GM12873 (cell line): ENCODE results near the gene MSLN.

Experiments used
- TF ChIP-seq, protein P1 (sequence below): IDR thresholded peaks from 2 replicates; pipeline ENCODE4 v1.5.1; 2012; ENCODE audit warnings: low read depth, mild to moderate bottlenecking, moderate library complexity, low read length, control low read depth; ENCODE audit not compliant: insufficient read depth; ENCODE audit errors: missing control alignments

Gene MSLN

GRCh38 chr16:801584-802363 is 41.2 kb downstream of the MSLN start:
- TF ChIP-seq, protein P1, sequence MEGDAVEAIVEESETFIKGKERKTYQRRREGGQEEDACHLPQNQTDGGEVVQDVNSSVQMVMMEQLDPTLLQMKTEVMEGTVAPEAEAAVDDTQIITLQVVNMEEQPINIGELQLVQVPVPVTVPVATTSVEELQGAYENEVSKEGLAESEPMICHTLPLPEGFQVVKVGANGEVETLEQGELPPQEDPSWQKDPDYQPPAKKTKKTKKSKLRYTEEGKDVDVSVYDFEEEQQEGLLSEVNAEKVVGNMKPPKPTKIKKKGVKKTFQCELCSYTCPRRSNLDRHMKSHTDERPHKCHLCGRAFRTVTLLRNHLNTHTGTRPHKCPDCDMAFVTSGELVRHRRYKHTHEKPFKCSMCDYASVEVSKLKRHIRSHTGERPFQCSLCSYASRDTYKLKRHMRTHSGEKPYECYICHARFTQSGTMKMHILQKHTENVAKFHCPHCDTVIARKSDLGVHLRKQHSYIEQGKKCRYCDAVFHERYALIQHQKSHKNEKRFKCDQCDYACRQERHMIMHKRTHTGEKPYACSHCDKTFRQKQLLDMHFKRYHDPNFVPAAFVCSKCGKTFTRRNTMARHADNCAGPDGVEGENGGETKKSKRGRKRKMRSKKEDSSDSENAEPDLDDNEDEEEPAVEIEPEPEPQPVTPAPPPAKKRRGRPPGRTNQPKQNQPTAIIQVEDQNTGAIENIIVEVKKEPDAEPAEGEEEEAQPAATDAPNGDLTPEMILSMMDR = no peak

- TF ChIP-seq, protein P1 = no peak
Observed at GRCh38 chr16:802461-802860, 41.9 kb downstream of the MSLN start.

- TF ChIP-seq, protein P1 = no peak
Observed at GRCh38 chr16:802914-803753, 42.6 kb downstream of the MSLN start.

DNA sequence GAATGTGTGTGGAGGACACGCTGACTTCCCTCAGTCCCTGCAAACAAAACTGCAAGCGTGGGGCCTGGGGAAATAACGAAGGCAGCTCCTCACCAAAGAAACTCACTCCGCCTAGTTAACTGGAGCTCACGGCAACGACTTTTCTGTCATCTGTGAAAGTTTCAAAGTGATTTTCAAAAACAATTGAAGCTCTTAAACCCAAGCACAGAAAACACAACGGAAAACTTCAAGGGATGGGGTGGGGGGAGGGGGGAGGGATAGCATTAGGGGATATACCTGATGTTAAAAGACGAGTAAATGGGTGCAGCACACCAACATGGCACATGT is 43.2 kb downstream of the MSLN start:
- TF ChIP-seq, protein P1 = no peak

GRCh38 chr16:804193-805048 is 43.9 kb downstream of the MSLN start:
- TF ChIP-seq, protein P1 = no peak

DNA sequence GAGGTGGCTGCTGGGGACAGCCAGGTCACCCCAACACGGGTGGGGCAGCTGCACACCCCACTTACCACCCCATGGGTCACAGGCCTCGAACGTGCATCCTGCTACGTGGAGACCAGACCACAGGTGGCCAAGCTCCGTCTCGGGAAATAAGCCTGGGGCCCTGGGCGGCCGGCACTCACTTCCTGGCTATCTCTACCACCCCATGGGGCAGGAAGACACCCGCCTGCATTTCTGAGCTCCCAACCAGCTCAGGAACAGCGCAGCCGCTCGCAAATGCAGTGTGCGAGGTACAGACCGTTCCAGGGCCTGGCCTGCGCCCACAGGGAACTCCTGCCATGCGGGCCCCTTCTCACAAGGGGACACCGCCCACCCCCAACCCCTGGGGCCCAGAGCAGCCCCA is 44.9 kb downstream of the MSLN start:
- TF ChIP-seq, protein P1 = no peak
